Transverse colon (tissue), 4 donors: ENCODE measurements around the gene DLL4. TPM values are rescaled to one million over a fixed set of nuclear protein-coding genes. Genes with fewer than 3 reads are reported as not detected.
"Not testable (repeated sequence)": the region's sequence is repeated elsewhere in the genome, so short reads cannot be mapped to it uniquely, and the experiment has no call there.

Experiments used
- DNase-seq: peaks from one replicate; pipeline ENCODE4 v3.0.0-alpha.2; 2019
- H3K27ac ChIP-seq, 4 donors: fragments of 200-600 bp; sonication (generic); 2 replicates each; pipeline ENCODE4 v1.5.1; 2016 to 2018; ENCODE audit warnings: inconsistent platforms in 4 of 4
- H3K27me3 ChIP-seq: fragments of 200-600 bp; sonication (generic); 2 replicates; pipeline ENCODE4 v1.5.1; 2017; ENCODE audit warnings: inconsistent platforms
- H3K36me3 ChIP-seq, 4 donors: fragments of 200-600 bp; sonication (generic); 2 replicates each; pipeline ENCODE4 v1.5.1; 2017 to 2019; ENCODE audit warnings: inconsistent platforms in 4 of 4
- H3K4me1 ChIP-seq, 4 donors: fragments of 200-600 bp; sonication (generic); 2 replicates each; pipeline ENCODE4 v1.5.1; 2017 to 2020; ENCODE audit warnings: inconsistent platforms in 4 of 4
- H3K4me3 ChIP-seq, 4 donors: fragments of 200-600 bp; sonication (generic); 1 replicate in 1 of 4; 2 replicates in 3 of 4; pipeline versions ENCODE4 v1.5.1 to v1.6.1; 2017 to 2019; ENCODE audit warnings: inconsistent platforms in 4 of 4
- H3K9me3 ChIP-seq, 2 donors: fragments of 200-600 bp; sonication (generic); 2 replicates each; pipeline ENCODE4 v1.5.1; 2017 to 2019; ENCODE audit warnings: inconsistent platforms in 2 of 2
- EP300 ChIP-seq: sonication (generic); formaldehyde crosslinking; IDR thresholded peaks from one replicate; pipeline ENCODE4 v1.6.1; 2017; ENCODE audit warnings: antibody characterized with exemption, low read depth
- POLR2A ChIP-seq: fragments of 450-650 bp; IDR thresholded peaks from one replicate; pipeline ENCODE4 v1.6.1; 2016; ENCODE audit warnings: antibody characterized with exemption, mild to moderate bottlenecking, moderate library complexity
- POLR2AphosphoS5 ChIP-seq, 3 donors: sonication (generic); formaldehyde crosslinking; IDR thresholded peaks; one replicate each; pipeline ENCODE4 v1.6.1; 2016; ENCODE audit warnings: antibody characterized with exemption in 3 of 3
- WGBS, 2 donors: methylation state at CpG; one replicate each; pipeline ENCODE4 v1.1.5; 2018; ENCODE audit warnings: low coverage in 1 of 2; 5-methylcytosine and 5-hydroxymethylcytosine counted together
- in situ Hi-C, 4 donors: fragments of 200-750 bp; cut with MboI; loops; one replicate each; pipeline versions ENCODE4 v1.15.0 to v1.15.1; 2017; ENCODE audit warnings: low sequenced_read_pairs in 3 of 4, low pct_ligation_motif_present in 1 of 4, low pct_unique_long_range_greater_than_20kb in 1 of 4
- intact Hi-C: fragments of 100-400 bp; cut with DNase I; formaldehyde crosslinking; loops from one replicate; pipeline ENCODE4 v1.15.1; 2023; ENCODE audit warnings: low total_unique reads
- total RNA-seq, 4 donors: library from RNA; depleted of rRNA; stranded (reverse); fragments of >200 nt; gene quantifications; one replicate each; pipeline ENCODE4 v1.1.0, GENCODE V29; 2016
- TF ChIP-seq, protein P1 (sequence below), 5 experiments: fragments of 200-600 bp in 3 of 5; fragments of 450-650 bp in 2 of 5; sonication (generic) in 3 of 5; IDR thresholded peaks; 1 replicate in 2 of 5; 2 replicates in 3 of 5; pipeline ENCODE4 v1.5.1; 2016 to 2017; ENCODE audit warnings: antibody characterized with exemption in 5 of 5, inconsistent platforms in 3 of 5, mild to moderate bottlenecking in 2 of 5, moderate library complexity in 1 of 5

DLL4 gene
- total RNA-seq, 4 donors from 2014 or later, result 1.5 to 14.2 (median 10.2) TPM

GRCh38 chr15:40952901-40953712 is 24.0 kb downstream of the DLL4 start, which contains the start of gene CHAC1:
Gene CHAC1, plus strand, starts transcription at chr15:40953471. Its CDS starts 113 bp downstream, at chr15:40953584.
- no peaks in the 10 kb centered on the region for H3K27me3 ChIP-seq
- peak within 1 kb of the TSS; percentile 53 to 82 (median 60) for H3K4me3 ChIP-seq
- H3K36me3 ChIP-seq, result no peaks in the 10 kb centered on the region
- no peaks in the 10 kb centered on the region for H3K9me3 ChIP-seq
- intact Hi-C loops, result no loop called here
- WGBS, 2 donors, result 0% methylated on average over 27 of the region's 72 CpGs; no CpG with 5 or more reads in 1 of the 2 donors
- DNase-seq, result peak; percentile 97
- H3K27ac ChIP-seq, result peak within 1 kb of the TSS; percentile 85 to 90 (median 86)
- peaks cover 9 to 42% (median 15%) of the 10 kb centered on the region in 4 donors for H3K4me1 ChIP-seq
- in situ Hi-C loops, result no loop called here
- TF ChIP-seq, protein P1, sequence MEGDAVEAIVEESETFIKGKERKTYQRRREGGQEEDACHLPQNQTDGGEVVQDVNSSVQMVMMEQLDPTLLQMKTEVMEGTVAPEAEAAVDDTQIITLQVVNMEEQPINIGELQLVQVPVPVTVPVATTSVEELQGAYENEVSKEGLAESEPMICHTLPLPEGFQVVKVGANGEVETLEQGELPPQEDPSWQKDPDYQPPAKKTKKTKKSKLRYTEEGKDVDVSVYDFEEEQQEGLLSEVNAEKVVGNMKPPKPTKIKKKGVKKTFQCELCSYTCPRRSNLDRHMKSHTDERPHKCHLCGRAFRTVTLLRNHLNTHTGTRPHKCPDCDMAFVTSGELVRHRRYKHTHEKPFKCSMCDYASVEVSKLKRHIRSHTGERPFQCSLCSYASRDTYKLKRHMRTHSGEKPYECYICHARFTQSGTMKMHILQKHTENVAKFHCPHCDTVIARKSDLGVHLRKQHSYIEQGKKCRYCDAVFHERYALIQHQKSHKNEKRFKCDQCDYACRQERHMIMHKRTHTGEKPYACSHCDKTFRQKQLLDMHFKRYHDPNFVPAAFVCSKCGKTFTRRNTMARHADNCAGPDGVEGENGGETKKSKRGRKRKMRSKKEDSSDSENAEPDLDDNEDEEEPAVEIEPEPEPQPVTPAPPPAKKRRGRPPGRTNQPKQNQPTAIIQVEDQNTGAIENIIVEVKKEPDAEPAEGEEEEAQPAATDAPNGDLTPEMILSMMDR (IDR thresholded peaks at IDR 0.05), result peak in 1 of 5 experiments; percentile 35
- TF ChIP-seq EP300, result no peak
- TF ChIP-seq POLR2AphosphoS5 (IDR thresholded peaks at IDR 0.05), result peak; percentile 76 to 90 (median 77)
- peak; percentile 87 for TF ChIP-seq POLR2A

DNA sequence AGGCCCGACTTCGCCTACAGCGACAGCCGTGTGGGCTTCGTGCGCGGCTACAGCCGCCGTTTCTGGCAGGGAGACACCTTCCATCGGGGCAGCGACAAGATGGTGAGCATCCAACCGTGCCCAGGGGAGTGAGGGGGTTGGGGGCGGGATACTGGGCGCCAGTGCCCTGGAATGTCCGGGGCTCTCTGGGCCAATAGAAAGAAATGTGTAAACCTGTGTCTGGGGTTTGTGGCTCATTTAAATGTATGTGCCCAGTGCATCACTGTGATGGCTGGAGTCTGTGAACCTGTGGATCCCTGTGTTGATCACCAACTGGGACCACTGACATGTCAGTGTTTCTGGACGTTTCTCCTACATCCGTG is 24.6 kb downstream of the DLL4 start:
- Histone ChIP-seq H3K36me3 (no peaks in the 10 kb centered on the region), H3K4me1 (peaks cover 9 to 42% (median 15%) of the 10 kb centered on the region in 4 donors), H3K27ac (peak overlapping the region; percentile 85 to 90 (median 86)), H3K4me3 (peak overlapping the region; percentile 53 to 82 (median 60)), H3K9me3 (no peaks in the 10 kb centered on the region), H3K27me3 (no peaks in the 10 kb centered on the region)
- 7 to 13% methylated on average over 2 to 17 of the region's 17 CpGs for WGBS, 2 donors
- TF ChIP-seq POLR2A (no peak), POLR2AphosphoS5 (IDR thresholded peaks at IDR 0.05) (no peak), EP300 (no peak)
- TF ChIP-seq, protein P1 (IDR thresholded peaks at IDR 0.05), result no peak
- intact Hi-C loops, result no loop called here
- in situ Hi-C loops, result no loop called here
- DNase-seq, result no peak

DNA sequence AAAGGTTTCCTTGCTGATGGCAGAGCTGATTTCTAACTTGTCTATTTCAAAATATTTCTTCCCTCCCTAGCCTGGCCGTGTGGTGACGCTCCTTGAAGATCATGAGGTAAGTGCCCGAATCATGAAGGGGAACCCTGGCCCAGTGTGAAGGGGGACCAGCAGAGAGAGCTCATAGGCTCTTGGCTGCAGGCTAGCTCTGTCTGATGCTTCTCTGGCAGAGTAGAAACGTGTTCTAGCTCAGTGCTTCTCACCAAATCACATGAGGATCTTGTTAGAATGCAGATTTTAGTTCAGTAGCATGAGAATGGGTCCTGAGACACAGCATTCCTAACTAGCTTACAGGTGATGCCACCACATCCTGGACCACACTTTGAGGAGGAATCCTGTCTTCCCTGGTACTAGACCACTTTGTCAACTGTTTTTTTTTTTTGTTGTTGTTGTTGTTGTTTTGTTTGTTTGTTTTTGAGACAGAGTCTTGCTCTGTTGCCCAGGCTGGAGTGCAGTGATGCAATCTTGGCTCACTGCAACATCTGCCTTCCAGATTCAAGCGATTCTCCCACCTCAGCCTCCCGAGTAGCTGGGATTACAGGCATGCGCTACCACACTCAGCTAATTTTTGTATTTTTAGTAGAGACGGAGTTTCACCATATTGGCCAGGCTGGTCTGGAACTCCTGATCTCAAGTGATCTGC is 25.2 kb downstream of the DLL4 start:
- 78% methylated on average over 8 of the region's 8 CpGs; no CpG with 5 or more reads in 1 of the 2 donors for WGBS, 2 donors
- in situ Hi-C loops, H3K27me3 ChIP-seq, H3K27ac ChIP-seq, intact Hi-C loops, DNase-seq, H3K9me3 ChIP-seq, H3K36me3 ChIP-seq, H3K4me3 ChIP-seq: not testable (repeated sequence)
- peaks cover 9 to 37% (median 14%) of the 10 kb centered on the region in 4 donors for H3K4me1 ChIP-seq

- no peak overlapping the region for H3K4me3 ChIP-seq
- in situ Hi-C loops (no loop called here), intact Hi-C loops (no loop called here)
- DNase-seq, result no peak
- H3K9me3 ChIP-seq, result no peaks in the 10 kb centered on the region
- TF ChIP-seq POLR2A, result no peak
- TF ChIP-seq, protein P1 (IDR thresholded peaks at IDR 0.05), result no peak
- TF ChIP-seq POLR2AphosphoS5 (IDR thresholded peaks at IDR 0.05), result no peak
- no peak for TF ChIP-seq EP300
- no peaks in the 10 kb centered on the region for H3K27me3 ChIP-seq
- H3K27ac ChIP-seq, result peak overlapping the region; percentile 49 to 68 (median 56)
- H3K4me1 ChIP-seq, result peaks cover 8 to 31% (median 10%) of the 10 kb centered on the region in 4 donors
- no peaks in the 10 kb centered on the region for H3K36me3 ChIP-seq
- 91% methylated on average over 20 of the region's 20 CpGs; no CpG with 5 or more reads in 1 of the 2 donors for WGBS, 2 donors
Observed at GRCh38 chr15:40955141-40955903, 26.2 kb downstream of the DLL4 start.
